ENCODE results near the gene ANKS4B. TPM values are rescaled to one million over a fixed set of nuclear protein-coding genes. Genes with fewer than 3 reads are reported as not detected.
"Not testable (repeated sequence)": the region's sequence is repeated elsewhere in the genome, so short reads cannot be mapped to it uniquely, and the experiment has no call there.

ANKS4B gene
- total RNA-seq, 1 donor from 2014 or later = not detected

DNA sequence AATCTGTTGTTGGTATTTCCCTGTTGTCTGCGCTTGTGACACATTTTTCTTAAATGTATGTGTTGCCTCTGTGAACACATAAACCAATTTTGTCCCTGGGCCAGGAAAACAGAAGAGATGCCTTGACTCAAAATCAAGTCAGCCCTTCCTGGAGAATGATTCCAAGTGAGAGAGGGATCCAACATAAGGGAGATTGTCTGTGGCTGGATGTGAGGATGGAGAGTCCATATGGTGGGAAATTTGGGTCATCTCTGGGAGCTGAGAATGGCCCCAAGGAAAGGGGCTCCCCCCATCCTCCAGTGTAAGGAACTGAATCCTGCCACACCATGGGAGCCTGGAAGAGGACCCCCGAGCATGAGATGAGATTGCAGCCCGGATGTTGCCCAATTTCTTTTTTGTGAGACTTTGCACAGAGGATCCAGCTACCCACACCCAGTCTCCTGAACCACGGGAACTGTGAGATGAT lies 31.1 kb downstream of the ANKS4B start:
- no peaks in the 10 kb centered on the region for H3K36me3 Mint-ChIP-seq (ENCODE audit: unreplicated experiment)

DNA sequence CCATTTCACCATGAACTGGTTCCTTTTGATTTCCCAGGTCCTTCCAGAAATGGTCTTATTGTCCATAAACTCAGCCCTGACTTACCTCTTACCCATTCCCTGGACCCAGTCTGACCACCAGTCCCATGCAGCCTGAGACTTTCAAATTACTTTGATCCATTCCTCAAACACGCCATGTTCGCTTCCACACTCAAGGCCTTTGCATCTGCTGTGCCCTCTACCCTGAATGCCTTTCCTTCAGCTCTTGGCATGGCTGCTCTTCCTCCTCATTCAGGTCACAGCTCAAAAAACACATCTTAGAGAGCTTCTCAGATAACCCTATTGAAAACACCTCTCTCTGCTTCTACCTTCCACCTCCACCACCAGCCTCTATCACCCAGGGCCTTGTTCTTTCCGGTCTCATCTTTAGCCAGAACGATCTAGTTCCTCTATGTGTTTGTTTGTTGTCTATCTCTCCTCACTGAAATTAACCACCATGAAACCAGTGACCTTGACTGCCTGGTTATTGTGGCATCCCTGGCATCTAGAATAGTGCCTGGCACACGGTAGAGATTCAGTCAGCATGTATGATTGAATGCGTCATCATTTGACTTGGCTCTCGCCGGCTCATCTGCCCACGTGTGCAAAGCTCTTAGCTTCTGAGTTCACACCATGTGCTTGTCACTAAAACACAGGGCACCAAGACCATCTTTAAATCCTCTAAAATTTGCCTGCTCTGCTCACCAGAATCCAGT lies 31.8 kb downstream of the ANKS4B start:
- Mint-ChIP-seq H3K4me3 (ENCODE audit: unreplicated experiment) (no peak overlapping the region), H3K27me3 (ENCODE audit: unreplicated experiment) (no peaks in the 10 kb centered on the region), H3K36me3 (ENCODE audit: unreplicated experiment) (no peaks in the 10 kb centered on the region), H3K27ac (ENCODE audit: unreplicated experiment) (no peak overlapping the region), H3K9me3 (ENCODE audit: unreplicated experiment) (no peaks in the 10 kb centered on the region), H3K4me1 (ENCODE audit: low read depth, unreplicated experiment) (no peaks in the 10 kb centered on the region)
- TF ChIP-seq, protein P1, sequence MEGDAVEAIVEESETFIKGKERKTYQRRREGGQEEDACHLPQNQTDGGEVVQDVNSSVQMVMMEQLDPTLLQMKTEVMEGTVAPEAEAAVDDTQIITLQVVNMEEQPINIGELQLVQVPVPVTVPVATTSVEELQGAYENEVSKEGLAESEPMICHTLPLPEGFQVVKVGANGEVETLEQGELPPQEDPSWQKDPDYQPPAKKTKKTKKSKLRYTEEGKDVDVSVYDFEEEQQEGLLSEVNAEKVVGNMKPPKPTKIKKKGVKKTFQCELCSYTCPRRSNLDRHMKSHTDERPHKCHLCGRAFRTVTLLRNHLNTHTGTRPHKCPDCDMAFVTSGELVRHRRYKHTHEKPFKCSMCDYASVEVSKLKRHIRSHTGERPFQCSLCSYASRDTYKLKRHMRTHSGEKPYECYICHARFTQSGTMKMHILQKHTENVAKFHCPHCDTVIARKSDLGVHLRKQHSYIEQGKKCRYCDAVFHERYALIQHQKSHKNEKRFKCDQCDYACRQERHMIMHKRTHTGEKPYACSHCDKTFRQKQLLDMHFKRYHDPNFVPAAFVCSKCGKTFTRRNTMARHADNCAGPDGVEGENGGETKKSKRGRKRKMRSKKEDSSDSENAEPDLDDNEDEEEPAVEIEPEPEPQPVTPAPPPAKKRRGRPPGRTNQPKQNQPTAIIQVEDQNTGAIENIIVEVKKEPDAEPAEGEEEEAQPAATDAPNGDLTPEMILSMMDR (IDR thresholded peaks at IDR 0.05; ENCODE audit: partially characterized antibody, unreplicated experiment) = no peak
- no peak for DNase-seq

More for the DNA sequence above, 31.1 kb downstream of the ANKS4B start:
- Mint-ChIP-seq H3K4me1 (ENCODE audit: low read depth, unreplicated experiment) (no peaks in the 10 kb centered on the region), H3K27ac (ENCODE audit: unreplicated experiment) (no peak overlapping the region), H3K27me3 (ENCODE audit: unreplicated experiment) (no peaks in the 10 kb centered on the region), H3K9me3 (ENCODE audit: unreplicated experiment) (no peaks in the 10 kb centered on the region), H3K4me3 (ENCODE audit: unreplicated experiment) (no peak overlapping the region)
- no peak for DNase-seq
- TF ChIP-seq, protein P1 (IDR thresholded peaks at IDR 0.05; ENCODE audit: partially characterized antibody, unreplicated experiment) = no peak

DNA sequence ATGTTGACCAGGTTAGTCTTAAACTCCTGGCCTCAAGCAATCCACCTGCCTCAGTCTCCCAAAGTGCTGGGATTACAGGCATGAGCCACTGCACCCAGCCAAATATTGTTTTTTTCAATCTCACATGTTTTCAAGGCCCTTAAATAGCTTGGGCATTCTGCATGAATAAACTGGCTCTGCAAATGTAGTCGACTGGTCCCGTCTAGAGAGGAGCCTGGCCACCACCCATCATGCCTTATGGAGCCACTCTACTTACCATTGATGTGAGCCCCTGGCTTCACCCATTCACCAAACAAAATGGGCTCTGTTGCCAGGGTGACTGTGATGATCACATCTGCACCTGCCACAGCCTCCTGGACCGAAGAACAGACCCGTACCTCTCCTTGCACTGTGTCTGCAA lies 33.8 kb downstream of the ANKS4B start:
- no peaks in the 10 kb centered on the region for H3K27me3 Mint-ChIP-seq (ENCODE audit: unreplicated experiment)
- no peaks in the 10 kb centered on the region for H3K9me3 Mint-ChIP-seq (ENCODE audit: unreplicated experiment)
- H3K27ac Mint-ChIP-seq (ENCODE audit: unreplicated experiment) = no peak overlapping the region
- DNase-seq = no peak
- TF ChIP-seq, protein P1 (IDR thresholded peaks at IDR 0.05; ENCODE audit: partially characterized antibody, unreplicated experiment) = no peak
- H3K36me3 Mint-ChIP-seq (ENCODE audit: unreplicated experiment) = no peaks in the 10 kb centered on the region
- H3K4me1 Mint-ChIP-seq (ENCODE audit: low read depth, unreplicated experiment) = no peaks in the 10 kb centered on the region
- no peak overlapping the region for H3K4me3 Mint-ChIP-seq (ENCODE audit: unreplicated experiment)

DNA sequence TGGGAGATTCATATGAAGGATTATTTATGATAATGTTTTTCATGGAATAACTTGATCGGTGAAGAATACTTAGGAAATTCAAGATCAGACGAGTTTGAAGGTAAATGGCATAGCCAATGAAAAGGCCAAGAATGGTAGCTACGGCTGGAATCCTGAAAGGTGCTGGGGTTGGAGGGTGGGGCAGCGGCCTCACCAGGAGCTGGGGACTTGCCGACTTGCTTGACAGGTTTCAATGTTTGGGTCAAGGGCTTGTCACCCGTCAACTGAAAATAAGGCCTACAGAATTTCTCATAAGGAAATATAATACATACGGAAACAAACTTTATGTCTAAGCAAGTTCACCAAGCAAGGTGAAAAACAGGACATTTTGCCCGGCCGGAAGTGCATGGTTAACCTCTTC lies 34.7 kb downstream of the ANKS4B start:
- Mint-ChIP-seq H3K4me1 (ENCODE audit: low read depth, unreplicated experiment) (no peaks in the 10 kb centered on the region), H3K9me3 (ENCODE audit: unreplicated experiment) (no peaks in the 10 kb centered on the region), H3K27ac (ENCODE audit: unreplicated experiment) (no peak overlapping the region), H3K36me3 (ENCODE audit: unreplicated experiment) (no peaks in the 10 kb centered on the region), H3K27me3 (ENCODE audit: unreplicated experiment) (no peaks in the 10 kb centered on the region), H3K4me3 (ENCODE audit: unreplicated experiment) (no peak overlapping the region)
- DNase-seq = no peak
- TF ChIP-seq, protein P1 (IDR thresholded peaks at IDR 0.05; ENCODE audit: partially characterized antibody, unreplicated experiment) = no peak

DNA sequence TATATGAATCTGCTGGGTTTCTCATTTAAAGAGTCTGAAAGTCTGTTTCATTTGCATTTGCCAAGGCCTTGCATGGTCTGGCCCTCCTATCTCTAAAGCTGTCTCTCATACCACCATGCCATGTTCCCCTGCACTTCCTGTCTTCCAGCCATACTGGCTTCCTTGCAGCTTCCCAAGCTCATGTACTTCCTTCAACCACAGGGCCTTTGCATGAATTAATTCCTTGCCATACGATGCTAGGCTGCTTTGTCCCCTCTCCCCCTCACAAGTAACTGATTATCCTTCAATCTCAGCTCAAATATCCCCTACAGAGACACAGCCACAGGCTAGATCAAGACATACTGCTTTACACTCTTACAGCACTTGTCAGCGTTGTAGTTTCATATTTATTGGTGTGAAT lies 38.8 kb downstream of the ANKS4B start:
- Mint-ChIP-seq H3K27me3 (ENCODE audit: unreplicated experiment) (no peaks in the 10 kb centered on the region), H3K4me3 (ENCODE audit: unreplicated experiment) (no peak overlapping the region), H3K27ac (ENCODE audit: unreplicated experiment) (no peak overlapping the region), H3K9me3 (ENCODE audit: unreplicated experiment) (no peaks in the 10 kb centered on the region), H3K36me3 (ENCODE audit: unreplicated experiment) (no peaks in the 10 kb centered on the region), H3K4me1 (ENCODE audit: low read depth, unreplicated experiment) (no peaks in the 10 kb centered on the region)
- TF ChIP-seq, protein P1 (IDR thresholded peaks at IDR 0.05; ENCODE audit: partially characterized antibody, unreplicated experiment) = no peak
- DNase-seq = no peak

DNA sequence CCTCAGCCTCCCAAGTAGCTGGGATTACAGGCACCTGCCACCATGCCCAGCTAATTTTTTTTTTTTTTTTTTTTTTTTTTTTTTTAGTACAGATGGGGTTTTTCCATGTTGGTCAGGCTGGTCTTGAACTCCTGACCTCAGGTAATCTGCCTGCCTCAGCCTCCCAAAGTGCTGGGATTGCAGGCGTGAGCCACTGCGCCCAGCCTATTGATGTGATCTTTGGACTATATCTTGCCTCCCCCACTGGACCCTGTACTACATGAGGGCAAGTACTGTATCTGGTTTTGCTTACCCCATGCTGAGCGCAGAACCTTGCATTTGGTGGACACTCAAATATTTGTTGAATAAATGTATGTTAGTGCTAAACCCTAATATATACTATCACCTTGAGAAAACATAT lies 39.3 kb downstream of the ANKS4B start:
- H3K9me3 Mint-ChIP-seq (ENCODE audit: unreplicated experiment); H3K4me3 Mint-ChIP-seq (ENCODE audit: unreplicated experiment); H3K27me3 Mint-ChIP-seq (ENCODE audit: unreplicated experiment); DNase-seq; H3K4me1 Mint-ChIP-seq (ENCODE audit: low read depth, unreplicated experiment); H3K27ac Mint-ChIP-seq (ENCODE audit: unreplicated experiment); H3K36me3 Mint-ChIP-seq (ENCODE audit: unreplicated experiment): not testable (repeated sequence)

Data from glutamatergic neuron (in vitro differentiated cells).